Dendritic cell treated with granulocyte-macrophage colony-stimulating factor and Interleukin-4, amounts not matched to agents 40 ng/mL and 50 ng/mL, for 4 days (primary cell): ENCODE measurements around the gene LRBA.

ENCODE experiments used
- H3K27ac Mint-ChIP-seq: one replicate; pipeline ENCODE4 v1.8.0; 2022; ENCODE audit warnings: mild to moderate bottlenecking, mixed read lengths
- H3K27me3 Mint-ChIP-seq: one replicate; pipeline ENCODE4 v1.8.0; 2022; ENCODE audit warnings: mild to moderate bottlenecking, mixed read lengths
- H3K36me3 Mint-ChIP-seq: one replicate; pipeline ENCODE4 v1.8.0; 2022; ENCODE audit warnings: low read depth, mixed read lengths
- H3K4me1 Mint-ChIP-seq: one replicate; pipeline ENCODE4 v1.8.0; 2022; ENCODE audit warnings: low read depth, mixed read lengths
- H3K4me3 Mint-ChIP-seq: one replicate; pipeline ENCODE4 v1.8.0; 2022; ENCODE audit warnings: mild to moderate bottlenecking, moderate library complexity, mixed read lengths
- H3K9me3 Mint-ChIP-seq: one replicate; pipeline ENCODE4 v1.8.0; 2022; ENCODE audit warnings: mixed read lengths
- intact Hi-C: fragments of 100-400 bp; cut with micrococcal nuclease; formaldehyde crosslinking; loops from one replicate; pipeline ENCODE4 v1.15.0; 2022

Gene LRBA

DNA sequence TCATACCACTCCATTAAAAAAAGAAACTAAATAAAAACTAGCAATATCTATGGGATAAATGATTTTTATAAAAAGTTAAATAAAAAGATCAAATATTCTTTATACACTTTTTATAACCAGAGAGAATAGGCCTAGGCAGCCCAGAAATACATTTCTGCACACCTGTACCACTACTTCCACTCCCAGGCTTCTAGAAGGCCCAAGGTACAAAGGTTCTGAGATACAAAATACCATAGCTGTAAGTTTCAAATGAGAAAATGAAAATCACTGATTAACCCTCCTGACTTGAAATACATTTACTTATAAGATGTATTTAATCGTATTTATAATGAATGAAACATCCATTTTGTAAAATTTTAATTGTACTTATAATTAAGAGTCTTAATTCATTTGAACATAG lies 659.7 kb downstream of the LRBA start:
- H3K4me1 Mint-ChIP-seq = no peaks in the 10 kb centered on the region
- no peak overlapping the region for H3K4me3 Mint-ChIP-seq
- no peaks in the 10 kb centered on the region for H3K27me3 Mint-ChIP-seq
- no peaks in the 10 kb centered on the region for H3K36me3 Mint-ChIP-seq
- no peak overlapping the region for H3K27ac Mint-ChIP-seq
- H3K9me3 Mint-ChIP-seq = no peaks in the 10 kb centered on the region
- intact Hi-C loops = no loop called here

DNA sequence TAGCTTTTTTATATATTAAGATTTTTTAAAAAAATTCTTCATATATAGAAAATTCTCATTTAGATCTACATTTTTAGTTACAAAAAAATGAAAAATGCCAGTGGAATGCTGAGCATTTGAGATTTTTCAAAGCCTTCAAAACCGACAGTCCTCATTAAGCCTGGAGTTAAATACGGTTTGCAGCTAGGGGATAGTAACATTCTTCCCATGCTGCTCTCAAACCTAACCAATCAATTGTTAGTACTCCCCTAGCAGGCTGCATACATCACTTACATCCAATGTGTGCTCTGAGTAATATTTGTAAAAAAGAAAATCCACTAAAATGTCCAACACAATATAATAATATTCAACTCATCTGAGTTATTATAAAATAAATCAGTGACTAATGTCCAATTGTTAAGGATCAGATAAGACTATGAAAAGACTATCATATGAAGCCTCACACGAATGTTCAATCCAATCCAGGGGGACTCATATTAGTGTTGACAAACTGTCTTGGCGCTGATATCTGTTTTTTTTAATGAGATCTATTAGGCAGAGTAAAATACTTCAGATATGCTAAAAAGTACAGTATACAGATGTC lies 660.8 kb downstream of the LRBA start:
- Mint-ChIP-seq H3K4me3 (no peak overlapping the region), H3K27ac (no peak overlapping the region), H3K4me1 (no peaks in the 10 kb centered on the region), H3K27me3 (no peaks in the 10 kb centered on the region), H3K36me3 (no peaks in the 10 kb centered on the region), H3K9me3 (no peaks in the 10 kb centered on the region)
- intact Hi-C loops = no loop called here

DNA sequence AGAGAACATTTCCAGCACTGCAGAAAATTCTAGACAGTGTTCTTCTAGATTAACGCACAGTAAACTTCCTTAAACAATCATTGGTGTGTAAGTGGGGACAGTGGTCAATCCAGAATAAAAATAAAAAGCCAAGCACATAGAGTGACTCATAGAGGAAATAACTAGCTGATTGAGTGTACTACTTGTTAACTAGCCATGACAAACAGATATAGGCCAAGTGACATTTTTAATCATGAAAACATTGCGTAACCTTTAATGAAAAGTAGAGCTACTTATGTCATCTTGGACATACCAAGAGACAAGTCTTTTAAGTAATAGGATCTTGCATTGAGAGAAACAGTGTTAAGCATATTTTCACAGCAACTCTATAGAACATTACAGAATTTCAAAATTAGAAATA lies 667.0 kb downstream of the LRBA start:
- no peaks in the 10 kb centered on the region for H3K36me3 Mint-ChIP-seq
- H3K27me3 Mint-ChIP-seq = no peaks in the 10 kb centered on the region
- H3K9me3 Mint-ChIP-seq = no peaks in the 10 kb centered on the region
- intact Hi-C loops = no loop called here
- no peak overlapping the region for H3K4me3 Mint-ChIP-seq
- H3K4me1 Mint-ChIP-seq = peaks cover 5% of the 10 kb centered on the region
- no peak overlapping the region for H3K27ac Mint-ChIP-seq

DNA sequence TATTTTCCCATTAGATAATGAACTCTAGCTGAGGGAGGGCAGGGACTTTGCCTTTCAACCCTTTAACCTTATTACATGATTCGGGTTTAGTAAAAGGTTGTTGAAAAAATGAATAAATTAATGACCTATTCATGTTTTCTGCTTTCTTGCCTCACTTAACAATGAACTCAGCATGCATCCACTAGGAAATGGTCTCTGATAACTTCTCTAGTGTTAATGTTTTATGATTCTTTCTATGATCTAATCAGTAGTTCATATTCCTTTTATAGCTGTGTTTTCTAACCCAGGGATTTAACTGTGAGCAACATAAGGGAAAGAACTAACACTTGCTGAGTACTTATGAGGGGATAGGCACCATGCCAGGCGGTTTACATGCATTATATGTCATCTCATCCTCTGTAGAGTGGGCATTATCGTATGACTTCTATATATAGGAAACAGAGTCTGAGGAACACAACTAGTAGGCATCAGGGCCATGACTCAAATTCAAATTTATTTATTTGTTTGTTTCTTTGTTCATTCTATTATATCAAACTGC lies 669.8 kb downstream of the LRBA start:
- Mint-ChIP-seq H3K36me3 (no peaks in the 10 kb centered on the region), H3K4me3 (no peak overlapping the region), H3K4me1 (peaks cover 5% of the 10 kb centered on the region), H3K27me3 (no peaks in the 10 kb centered on the region), H3K27ac (no peak overlapping the region), H3K9me3 (peaks cover 12% of the 10 kb centered on the region)
- intact Hi-C loops = no loop called here

DNA sequence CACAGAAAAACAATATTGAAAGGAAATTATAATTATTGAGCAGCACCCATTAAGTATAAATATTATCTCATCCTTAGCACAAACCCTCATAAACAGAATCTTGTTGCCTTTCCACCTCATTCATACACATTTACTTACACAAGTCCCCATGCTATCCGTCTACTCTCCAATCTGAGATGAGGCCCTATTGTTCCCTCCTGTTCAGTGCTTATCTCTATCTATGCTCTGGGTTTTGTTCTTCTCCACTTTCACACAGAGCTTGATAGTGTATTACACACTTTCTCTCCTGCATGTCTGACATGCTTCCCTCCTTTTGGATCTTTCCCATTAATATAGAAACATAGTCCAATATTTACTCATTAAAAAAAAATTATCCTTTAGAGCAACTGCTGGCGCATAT lies 671.3 kb downstream of the LRBA start:
- Mint-ChIP-seq H3K27ac (no peak overlapping the region), H3K9me3 (peaks cover 20% of the 10 kb centered on the region), H3K4me3 (no peak overlapping the region), H3K27me3 (no peaks in the 10 kb centered on the region), H3K36me3 (peaks cover 6% of the 10 kb centered on the region), H3K4me1 (peaks cover 5% of the 10 kb centered on the region)
- intact Hi-C loops = no loop called here

DNA sequence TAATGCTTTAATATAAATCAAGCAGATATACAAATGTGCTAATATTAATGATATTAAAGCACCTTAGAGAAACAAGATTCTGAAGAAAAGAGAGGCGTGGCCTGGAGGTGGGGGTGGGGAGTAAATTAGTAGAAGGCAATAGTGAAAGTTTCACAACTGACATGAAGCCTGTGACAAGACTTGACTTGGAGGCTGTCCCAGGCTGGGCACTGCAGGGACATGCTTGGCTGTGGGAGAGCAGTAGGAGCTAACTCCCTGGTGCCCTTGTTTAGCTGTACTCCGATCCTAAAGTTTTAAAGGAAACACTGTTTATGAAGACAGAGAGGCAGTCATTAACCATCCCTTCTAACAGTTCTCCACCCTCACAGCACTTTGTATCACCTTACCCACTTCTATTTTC lies 672.1 kb downstream of the LRBA start:
- Mint-ChIP-seq H3K9me3 (peaks cover 20% of the 10 kb centered on the region), H3K36me3 (peaks cover 6% of the 10 kb centered on the region), H3K4me3 (no peak overlapping the region), H3K4me1 (peaks cover 1% of the 10 kb centered on the region), H3K27me3 (no peaks in the 10 kb centered on the region), H3K27ac (no peak overlapping the region)
- intact Hi-C loops = no loop called here

DNA sequence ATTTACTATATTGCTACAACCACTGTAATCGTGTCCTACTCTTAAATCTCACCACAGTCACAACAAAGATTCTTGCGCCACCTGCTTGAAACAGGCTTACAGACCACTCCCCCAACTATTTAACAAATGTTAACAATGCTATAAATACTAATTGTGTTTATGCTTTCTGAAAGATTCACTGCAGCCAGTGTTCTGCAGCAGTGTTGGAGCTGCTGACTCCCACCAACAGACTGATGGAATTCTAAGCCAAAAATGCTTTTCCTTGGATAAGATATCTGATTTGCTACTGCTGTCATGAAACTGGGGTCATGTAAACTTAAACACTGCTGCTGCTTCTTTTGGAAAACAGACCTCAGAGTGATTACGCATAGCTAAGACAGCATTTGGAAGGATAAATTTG lies 677.4 kb downstream of the LRBA start:
- intact Hi-C loops = no loop called here
- no peaks in the 10 kb centered on the region for H3K27me3 Mint-ChIP-seq

DNA sequence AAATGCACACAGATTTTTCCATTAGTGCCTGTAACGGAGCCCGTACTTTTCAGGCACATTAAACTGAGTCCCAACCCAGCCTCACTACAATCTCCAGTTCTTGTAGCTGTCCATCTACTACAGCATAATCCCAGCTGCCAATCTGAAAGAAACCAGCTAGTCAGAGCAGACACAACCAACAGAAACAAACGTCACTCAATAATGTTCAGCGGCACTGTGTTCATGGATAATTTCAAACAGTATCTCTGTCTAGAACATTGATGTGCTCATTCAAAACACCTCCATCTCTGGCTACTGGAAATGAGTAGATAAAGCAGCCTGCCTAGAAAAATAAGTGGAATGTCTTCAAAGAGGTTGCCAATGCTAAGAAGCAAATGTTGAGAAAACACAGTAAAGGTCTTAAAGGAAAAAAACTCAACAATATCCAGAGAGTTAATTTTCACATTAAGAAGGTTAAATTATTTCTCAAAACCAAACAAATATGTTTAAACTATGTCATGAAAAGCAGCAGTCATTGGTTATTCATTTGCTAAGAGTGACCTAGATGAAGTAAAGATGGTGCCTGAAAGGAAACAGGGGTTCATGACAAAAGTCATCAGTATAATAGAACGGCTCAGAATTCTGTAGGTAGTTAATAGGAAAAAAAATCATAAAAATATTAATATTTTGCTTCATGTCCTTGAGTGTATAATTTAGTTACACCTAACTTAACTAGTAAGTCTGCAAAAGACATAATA lies 678.2 kb downstream of the LRBA start:
- Mint-ChIP-seq H3K4me1 (no peaks in the 10 kb centered on the region), H3K4me3 (no peak overlapping the region), H3K9me3 (peaks cover 20% of the 10 kb centered on the region), H3K27me3 (no peaks in the 10 kb centered on the region), H3K27ac (no peak overlapping the region), H3K36me3 (peaks cover 6% of the 10 kb centered on the region)
- intact Hi-C loops = no loop called here

More for the DNA sequence above, 677.4 kb downstream of the LRBA start:
- Mint-ChIP-seq H3K4me3 (no peak overlapping the region), H3K4me1 (no peaks in the 10 kb centered on the region), H3K36me3 (peaks cover 6% of the 10 kb centered on the region), H3K27ac (no peak overlapping the region), H3K9me3 (peaks cover 20% of the 10 kb centered on the region)

DNA sequence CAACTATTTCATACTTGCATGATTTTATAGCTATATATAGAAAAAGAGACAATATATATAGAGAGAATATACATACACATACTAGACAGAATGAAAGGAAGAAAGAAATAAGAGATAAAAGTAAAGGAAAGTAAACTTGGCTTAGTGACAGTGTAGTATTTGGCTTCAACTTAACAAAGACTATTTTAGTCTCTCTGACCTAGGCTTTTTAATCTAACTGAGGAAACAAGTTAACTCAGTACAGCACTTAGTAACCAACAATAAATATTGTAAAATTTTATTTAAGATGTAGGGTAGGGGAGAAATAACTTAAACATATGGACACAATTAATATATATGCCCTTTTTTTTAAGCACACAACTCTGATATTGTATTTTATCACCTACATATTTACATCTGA lies 682.1 kb downstream of the LRBA start:
- Mint-ChIP-seq H3K9me3 (no peaks in the 10 kb centered on the region), H3K36me3 (no peaks in the 10 kb centered on the region), H3K4me3 (no peak overlapping the region), H3K27ac (no peak overlapping the region), H3K27me3 (no peaks in the 10 kb centered on the region), H3K4me1 (no peaks in the 10 kb centered on the region)
- intact Hi-C loops = no loop called here

DNA sequence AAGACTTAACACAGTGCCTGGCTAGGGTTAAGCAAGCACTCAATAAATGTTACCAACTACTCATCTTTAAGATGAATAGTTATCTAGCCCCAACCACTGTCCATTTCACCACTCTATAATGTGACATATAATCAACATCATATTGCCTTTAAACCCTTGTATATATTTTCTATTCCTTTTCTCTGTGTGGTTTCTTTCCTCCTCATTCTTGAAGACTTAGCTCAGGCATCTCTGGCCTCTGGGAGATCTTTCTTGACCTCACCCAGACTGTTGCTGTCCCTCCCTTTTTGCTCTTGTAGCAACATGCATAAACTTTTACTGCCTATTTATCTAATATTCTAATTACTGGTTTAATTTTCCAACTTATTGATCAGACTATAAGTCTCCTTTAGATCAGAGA lies 683.0 kb downstream of the LRBA start:
- intact Hi-C loops = no loop called here
- Mint-ChIP-seq H3K4me3 (no peak overlapping the region), H3K36me3 (no peaks in the 10 kb centered on the region), H3K27ac (no peak overlapping the region), H3K9me3 (no peaks in the 10 kb centered on the region), H3K4me1 (no peaks in the 10 kb centered on the region), H3K27me3 (no peaks in the 10 kb centered on the region)

DNA sequence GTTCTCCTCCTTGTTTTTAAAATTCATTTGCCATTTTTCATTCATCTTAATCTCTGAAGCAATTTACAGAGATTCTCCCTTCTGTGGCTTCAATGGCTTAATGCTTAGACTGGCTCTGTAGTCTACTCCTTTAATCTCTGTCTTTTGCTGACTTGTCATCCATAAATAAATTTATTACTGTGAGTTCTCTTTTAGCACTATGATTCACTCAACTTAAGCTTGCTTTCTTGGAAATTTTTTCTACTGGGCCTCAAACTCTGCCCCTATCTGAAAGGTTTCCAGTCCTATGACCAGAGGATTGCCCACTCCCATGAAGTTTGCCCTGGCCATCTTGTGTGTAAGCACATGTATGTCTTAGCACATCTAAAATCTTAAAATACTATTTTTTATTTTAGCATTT lies 685.7 kb downstream of the LRBA start:
- Mint-ChIP-seq H3K9me3 (no peaks in the 10 kb centered on the region), H3K27ac (no peak overlapping the region), H3K4me3 (no peak overlapping the region), H3K36me3 (no peaks in the 10 kb centered on the region), H3K4me1 (no peaks in the 10 kb centered on the region), H3K27me3 (no peaks in the 10 kb centered on the region)
- intact Hi-C loops = no loop called here

DNA sequence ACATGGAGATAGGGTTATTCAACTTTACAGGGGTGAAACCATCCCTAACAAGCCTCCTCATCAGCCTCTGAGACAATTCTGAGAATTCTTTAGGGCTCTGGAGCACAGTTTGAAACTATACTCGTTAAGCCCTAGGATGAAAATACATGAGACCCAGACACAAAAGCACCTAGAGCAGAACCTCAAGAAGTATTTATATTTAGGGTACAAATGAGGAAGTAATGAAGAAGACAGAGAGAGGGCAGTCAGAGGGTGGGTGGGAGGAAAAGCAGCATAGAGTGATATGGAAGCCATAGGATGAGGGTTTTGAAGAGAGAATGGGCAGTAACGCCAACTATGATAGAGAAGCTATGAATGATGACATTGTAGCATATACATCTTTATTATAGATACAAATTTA lies 686.6 kb downstream of the LRBA start:
- H3K9me3 Mint-ChIP-seq = no peaks in the 10 kb centered on the region
- H3K27me3 Mint-ChIP-seq = no peaks in the 10 kb centered on the region
- intact Hi-C loops = no loop called here
- H3K27ac Mint-ChIP-seq = no peak overlapping the region
- H3K4me1 Mint-ChIP-seq = no peaks in the 10 kb centered on the region
- no peaks in the 10 kb centered on the region for H3K36me3 Mint-ChIP-seq
- no peak overlapping the region for H3K4me3 Mint-ChIP-seq

DNA sequence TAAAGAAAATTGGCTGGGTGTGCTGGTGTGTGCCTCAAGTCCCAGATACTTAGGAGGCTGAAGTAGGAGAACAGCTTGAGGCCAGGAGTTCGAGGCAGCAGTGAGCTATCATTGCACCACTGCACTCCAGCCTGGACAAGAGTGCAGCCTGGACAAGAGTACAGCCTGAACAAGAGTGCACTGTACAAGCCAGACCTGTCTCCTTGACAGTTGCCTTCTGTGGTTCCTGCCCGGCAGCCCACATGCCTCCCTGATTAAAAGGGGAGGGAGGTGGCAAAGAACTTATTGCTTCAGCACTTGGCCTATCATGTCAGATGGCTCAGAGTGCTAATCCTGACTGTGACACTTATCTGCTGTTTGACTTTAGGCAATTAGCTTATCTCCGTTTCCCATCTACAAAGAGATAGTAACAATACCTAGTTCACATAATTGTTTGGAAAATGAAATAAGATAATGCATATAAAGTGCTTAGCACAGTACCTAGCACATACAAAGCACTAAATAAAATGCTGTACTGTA lies 687.8 kb downstream of the LRBA start:
- Mint-ChIP-seq H3K4me3 (no peak overlapping the region), H3K36me3 (no peaks in the 10 kb centered on the region), H3K9me3 (no peaks in the 10 kb centered on the region), H3K4me1 (no peaks in the 10 kb centered on the region), H3K27ac (no peak overlapping the region), H3K27me3 (no peaks in the 10 kb centered on the region)
- intact Hi-C loops = no loop called here

DNA sequence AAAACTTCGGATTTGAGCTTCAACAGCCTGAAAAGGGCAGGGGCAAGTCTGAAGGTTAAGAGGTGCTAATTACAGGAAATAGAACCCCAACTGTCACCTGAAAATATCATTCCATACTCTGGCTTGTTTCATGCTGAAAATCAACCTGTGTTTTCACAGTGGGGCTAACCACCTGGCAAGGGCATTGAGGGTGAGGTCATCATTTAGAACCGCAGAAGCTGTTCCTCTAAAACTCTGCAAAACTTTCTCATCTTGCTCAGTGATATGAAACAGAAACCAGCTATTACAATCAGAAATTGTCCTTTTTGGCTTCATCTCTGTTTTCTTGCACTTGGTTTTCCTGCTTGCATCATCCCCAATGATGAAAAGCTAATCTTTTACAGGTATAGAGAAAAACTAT lies 689.2 kb downstream of the LRBA start:
- no peaks in the 10 kb centered on the region for H3K36me3 Mint-ChIP-seq
- no peak overlapping the region for H3K27ac Mint-ChIP-seq
- no peaks in the 10 kb centered on the region for H3K4me1 Mint-ChIP-seq
- intact Hi-C loops = no loop called here
- H3K27me3 Mint-ChIP-seq = no peaks in the 10 kb centered on the region
- H3K9me3 Mint-ChIP-seq = no peaks in the 10 kb centered on the region
- no peak overlapping the region for H3K4me3 Mint-ChIP-seq
